ENCODE measurements around the gene APCDD1L. TPM values are rescaled to one million over a fixed set of nuclear protein-coding genes. Genes with fewer than 3 reads are reported as not detected.

APCDD1L gene
- not detected in 2 replicates for total RNA-seq (2014; rRNA removed; shearing (Covaris generic))

DNA sequence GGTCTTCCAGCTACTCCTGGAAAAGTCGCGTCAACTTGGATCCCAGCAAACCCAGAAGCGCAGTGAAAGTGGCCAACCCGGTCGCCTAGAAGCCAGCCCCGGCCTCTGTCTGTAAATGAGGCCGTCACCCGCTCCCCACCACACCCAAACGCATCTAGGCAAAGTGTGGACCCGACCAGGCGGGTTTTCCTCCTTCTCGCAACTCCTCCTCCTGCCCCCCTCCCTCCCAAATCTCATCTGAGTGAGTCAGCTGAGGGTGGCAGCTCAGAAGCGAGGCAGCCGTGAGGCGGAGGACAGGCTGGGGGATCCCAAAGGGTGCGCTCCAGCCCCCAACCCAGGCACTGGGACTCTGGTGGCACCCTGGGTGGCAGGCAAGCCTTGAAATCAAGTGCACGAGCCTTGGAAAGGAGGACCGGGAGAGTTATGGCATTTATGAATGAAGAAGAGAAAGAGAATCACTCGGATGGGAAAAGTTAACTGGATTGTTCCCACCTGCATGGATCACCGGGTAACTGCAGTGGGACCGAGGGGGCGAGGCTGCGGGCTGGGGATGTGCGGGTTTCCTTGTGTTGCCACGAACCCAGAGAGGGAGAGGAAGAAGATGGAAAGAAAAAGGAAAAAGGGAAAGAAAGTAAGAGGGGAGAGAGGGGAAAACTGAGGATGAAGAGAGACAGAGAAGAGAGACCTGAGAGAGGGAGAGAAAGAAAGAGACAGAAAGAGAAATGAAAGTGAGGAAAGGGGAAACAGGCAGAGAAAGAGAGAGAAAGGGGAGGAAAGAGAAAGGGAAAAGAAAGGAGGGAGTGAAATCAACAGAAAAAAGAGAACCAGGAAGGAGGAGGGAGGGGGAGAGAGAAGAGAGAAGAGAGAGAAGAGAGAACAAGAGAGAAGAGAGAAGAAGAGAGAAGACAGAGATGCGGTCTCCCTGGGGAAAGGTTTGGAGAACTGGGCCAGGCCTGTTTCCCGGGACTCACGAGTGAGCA lies at the start of gene APCDD1L:
TSS of gene APCDD1L (minus strand) at position 167 of the 980 bp plus-strand sequence. CDS start 692 bp downstream, outside the sequence.
- DNase-seq (ENCODE audit: low spot score), result no peak

- DNase-seq (ENCODE audit: low spot score), result no peak
Measured at GRCh38 chr20:58559368-58559729, 44.1 kb upstream of the APCDD1L start.

DNA sequence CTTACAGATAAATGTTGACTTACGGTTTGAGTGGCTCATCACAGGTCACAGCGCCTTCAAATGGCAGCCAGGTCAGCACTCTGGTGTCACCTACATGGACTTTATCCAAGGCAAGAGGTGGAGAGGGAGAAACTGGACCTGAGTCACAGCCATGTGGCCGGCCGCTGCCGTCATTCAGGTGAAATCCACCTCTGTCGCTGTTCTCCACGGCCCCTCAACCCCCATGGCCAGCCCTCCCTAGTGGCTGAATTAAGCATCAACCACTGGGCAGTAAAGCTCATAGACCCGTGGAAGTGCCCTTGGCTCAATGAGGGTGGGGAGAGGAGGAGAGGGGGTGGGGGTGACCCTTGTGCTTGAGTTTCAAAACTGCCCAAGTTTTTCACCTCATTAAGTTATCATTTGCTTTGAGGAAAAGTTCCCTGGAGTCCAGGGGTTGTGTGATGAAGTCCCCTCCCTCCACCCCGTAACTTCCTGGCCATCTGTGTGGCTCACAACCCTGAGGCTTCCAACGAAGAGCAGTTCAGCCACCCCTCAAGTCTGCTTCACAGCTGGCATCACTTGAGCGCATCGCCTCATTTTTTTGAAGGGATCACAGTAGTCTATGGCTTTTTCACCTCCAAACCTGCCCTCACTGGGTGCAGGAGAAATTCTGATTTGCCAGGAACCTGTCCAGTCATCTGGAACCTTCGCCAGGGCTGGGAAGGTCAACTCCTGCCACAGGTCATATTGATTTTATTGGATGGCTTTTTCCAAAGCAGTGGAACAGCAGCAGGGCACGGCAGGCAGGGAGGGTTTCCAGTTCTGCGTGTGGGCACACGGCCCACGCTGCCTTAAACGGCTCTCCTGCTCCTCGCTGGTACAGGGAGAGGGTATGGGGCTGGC lies 43.5 kb upstream of the APCDD1L start:
- no peak for DNase-seq (ENCODE audit: low spot score)

- DNase-seq (ENCODE audit: low spot score), result no peak
Measured at GRCh38 chr20:58557733-58558342, 42.6 kb upstream of the APCDD1L start.

GRCh38 chr20:58556961-58557360 lies 41.8 kb upstream of the APCDD1L start:
- no peak for DNase-seq (ENCODE audit: low spot score)

GRCh38 chr20:58555078-58555765 lies 40.0 kb upstream of the APCDD1L start:
- DNase-seq (ENCODE audit: low spot score), result no peak

- no peak for DNase-seq (ENCODE audit: low spot score)
Measured at GRCh38 chr20:58554541-58554940, 39.3 kb upstream of the APCDD1L start.

GRCh38 chr20:58553841-58554240 lies 38.6 kb upstream of the APCDD1L start:
- DNase-seq (ENCODE audit: low spot score), result no peak

GRCh38 chr20:58553166-58553696 lies 38.0 kb upstream of the APCDD1L start:
- no peak for DNase-seq (ENCODE audit: low spot score)

DNA sequence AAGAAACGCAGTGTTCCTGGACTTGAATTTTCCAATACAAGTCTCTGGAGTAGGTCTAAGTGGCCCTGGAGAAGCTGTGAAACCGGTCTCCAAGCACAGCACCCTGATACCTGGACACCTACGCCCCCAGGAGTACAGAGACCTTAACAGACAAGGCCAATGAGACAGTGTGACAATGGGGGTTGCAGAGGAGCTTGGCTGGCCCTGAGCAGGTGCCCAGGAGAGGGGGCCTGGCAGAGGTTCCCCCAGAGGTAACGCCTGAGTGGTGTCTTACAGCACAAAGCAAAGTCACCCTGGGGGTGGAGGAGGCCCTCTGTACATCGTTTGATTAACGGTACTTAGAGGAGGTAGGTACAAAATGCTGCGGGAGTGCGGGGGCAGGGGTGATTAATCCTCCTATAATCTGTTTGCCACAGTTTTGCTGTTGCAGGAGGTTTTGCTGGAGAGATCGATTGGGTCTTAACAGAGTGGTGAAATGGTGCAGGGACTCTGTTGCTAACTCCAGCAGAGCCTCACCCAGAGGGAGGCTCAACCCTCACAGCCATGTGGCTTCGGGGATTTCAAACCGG lies 37.3 kb upstream of the APCDD1L start:
- no peak for DNase-seq (ENCODE audit: low spot score)

- no peak for DNase-seq (ENCODE audit: low spot score)
Measured at GRCh38 chr20:58551631-58552030, 36.4 kb upstream of the APCDD1L start.

GRCh38 chr20:58550275-58551059 lies 35.3 kb upstream of the APCDD1L start:
- DNase-seq (ENCODE audit: low spot score), result no peak

DNA sequence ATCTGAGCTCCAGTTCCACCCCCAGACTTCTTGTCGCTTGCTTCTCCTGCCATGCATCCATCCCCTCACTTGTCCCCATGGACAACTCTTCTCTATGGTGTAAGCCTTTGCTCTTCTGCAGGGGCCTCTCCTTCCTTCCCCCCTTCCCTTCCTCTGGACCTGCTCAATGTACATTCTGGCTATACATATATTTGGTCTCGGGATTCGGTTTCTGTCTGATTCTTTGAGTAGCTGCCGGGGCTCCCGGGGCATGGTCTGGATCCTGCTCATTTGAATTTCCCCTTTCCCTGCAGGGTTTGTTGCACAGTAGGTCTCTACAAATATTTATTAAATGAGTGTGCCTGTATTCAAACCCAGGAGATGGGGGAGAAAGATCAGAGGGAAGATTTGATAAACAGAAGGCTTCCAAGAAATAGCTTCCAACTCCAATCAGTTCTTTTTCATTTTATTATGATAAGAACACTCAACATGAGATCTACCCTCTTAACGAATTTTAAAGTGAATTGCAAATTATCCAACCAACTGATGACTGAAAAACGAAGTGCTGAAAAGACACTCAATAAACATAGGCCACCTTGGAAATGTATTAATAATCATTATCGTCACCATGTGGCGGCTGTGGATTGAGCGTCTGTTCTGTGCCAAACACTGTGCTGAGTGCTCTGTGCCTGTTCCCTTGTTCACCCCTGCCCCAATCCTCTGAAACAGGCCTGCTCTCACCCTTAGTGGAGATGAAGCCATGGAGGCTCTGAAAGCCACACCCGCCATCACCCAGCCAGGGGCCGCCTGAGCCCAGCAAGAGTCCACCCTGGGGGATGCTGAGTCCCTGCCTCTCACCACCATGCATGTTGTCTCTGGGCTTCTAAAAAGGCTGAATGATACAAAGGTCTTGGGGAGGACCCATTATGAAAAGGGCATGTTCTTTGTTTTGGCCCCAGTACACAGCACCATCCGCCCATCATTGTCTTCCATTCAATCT lies 34.3 kb upstream of the APCDD1L start:
- no peak for DNase-seq (ENCODE audit: low spot score)

DNA sequence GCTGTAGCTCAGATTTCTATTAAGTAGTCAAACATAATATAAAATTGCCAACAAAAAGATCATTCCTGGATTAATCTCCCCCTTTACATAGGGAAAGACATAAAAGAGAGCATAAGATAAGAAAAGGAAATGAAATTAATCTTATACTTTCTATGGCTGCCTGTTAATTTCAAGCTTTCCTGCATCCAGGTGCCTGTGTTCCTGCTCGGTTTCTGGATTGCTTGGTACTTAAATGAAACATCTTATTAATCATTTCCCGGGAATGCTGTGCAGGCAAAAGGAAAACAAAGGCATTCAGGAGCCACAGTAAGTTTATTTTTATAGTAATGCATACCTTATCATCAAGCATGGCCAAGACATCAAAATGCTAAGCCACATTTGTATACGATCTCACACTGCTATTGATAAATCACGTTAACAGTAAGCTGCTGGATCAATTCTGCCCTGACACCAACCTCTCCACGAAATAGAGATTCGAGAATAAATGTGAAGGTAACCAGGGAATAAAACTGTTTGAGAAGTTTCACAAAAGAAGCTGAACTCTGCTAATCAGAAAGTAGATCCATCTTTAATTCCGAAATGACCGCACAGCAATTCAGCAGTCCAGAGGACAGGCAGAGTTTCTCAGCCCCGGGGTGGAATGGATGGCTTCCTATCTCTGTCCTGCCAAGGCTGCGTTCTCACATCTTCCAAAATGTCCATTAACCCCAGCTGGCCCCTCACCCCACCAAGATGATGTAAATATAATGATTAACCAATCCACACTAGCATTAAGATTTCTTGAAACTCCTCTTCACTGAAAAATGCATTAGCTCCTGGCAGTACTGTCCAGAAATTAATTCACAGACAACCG lies 32.6 kb upstream of the APCDD1L start:
- no peak for DNase-seq (ENCODE audit: low spot score)

- DNase-seq (ENCODE audit: low spot score), result no peak
Measured at GRCh38 chr20:58546756-58547622, 31.8 kb upstream of the APCDD1L start.

DNA sequence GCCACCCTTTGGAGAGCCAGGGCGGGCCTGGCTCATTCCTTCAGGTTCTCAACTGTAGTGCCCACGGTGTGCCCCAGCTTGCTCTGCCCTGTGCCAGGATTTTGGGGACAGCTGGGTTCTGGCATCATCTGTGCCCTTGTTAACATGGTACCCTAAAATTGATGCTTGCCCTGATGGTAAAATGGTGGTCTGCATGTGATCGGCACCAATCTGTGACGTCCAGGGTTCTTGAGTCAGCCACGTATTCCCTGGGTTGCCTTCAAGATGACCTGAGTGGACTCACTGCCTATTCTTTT lies 31.2 kb upstream of the APCDD1L start:
- DNase-seq (ENCODE audit: low spot score), result no peak
